ENCODE data around the gene ATP1A2. TPM values are rescaled to one million over a fixed set of nuclear protein-coding genes. Genes with fewer than 3 reads are reported as not detected.
A peak's percentile ranks its signal among the peaks of the same experiment; 100 is the strongest.
"Not testable (repeated sequence)": the region's sequence is repeated elsewhere in the genome, so short reads cannot be mapped to it uniquely, and the experiment has no call there.

The ATP1A2 gene
- total RNA-seq, 1 donor = 0.72 TPM

- H3K4me2 ChIP-seq (ENCODE audit: insufficient read depth, low read length) = peak overlapping the region; percentile 23
- DNase-seq (ENCODE audit: insufficient read length, low spot score, missing footprints) = peak; percentile 93
These were observed 10.2 kb downstream of the ATP1A2 start for GRCh38 chr1:160125746-160126145.

GRCh38 chr1:160126342-160126741, 10.8 kb downstream of the ATP1A2 start:
- H3K4me2 ChIP-seq (ENCODE audit: insufficient read depth, low read length) = peak overlapping the region; percentile 23
- DNase-seq (ENCODE audit: insufficient read length, low spot score, missing footprints) = not testable (repeated sequence)

More at GRCh38 chr1:160125746-160126145, 10.2 kb downstream of the ATP1A2 start:
- Histone ChIP-seq H3K9me3 (ENCODE audit: low read depth, low read length) (no peaks in the 10 kb centered on the region), H3K27ac (ENCODE audit: low read depth, low read length) (peak overlapping the region; percentile 65), H3K4me1 (ENCODE audit: insufficient read depth, low read length) (peaks cover 41% of the 10 kb centered on the region), H3K79me2 (ENCODE audit: insufficient read depth, low read length) (no peaks in the 10 kb centered on the region), H4K20me1 (ENCODE audit: insufficient read depth, low read length) (no peaks in the 10 kb centered on the region), H3K4me3 (ENCODE audit: insufficient read depth, low read length) (no peak overlapping the region), H3K36me3 (ENCODE audit: insufficient read depth, low read length) (no peaks in the 10 kb centered on the region), H2AFZ (ENCODE audit: low read length) (no peak overlapping the region), H3K27me3 (ENCODE audit: insufficient read depth, low read length) (peaks cover 3% of the 10 kb centered on the region)
- TF ChIP-seq CTCF (IDR thresholded peaks at IDR 0.05; ENCODE audit: extremely low read depth, low read depth, low read length) = no peak

GRCh38 chr1:160127381-160127780, 11.8 kb downstream of the ATP1A2 start:
- Histone ChIP-seq H3K4me3 (ENCODE audit: insufficient read depth, low read length) (no peak overlapping the region), H2AFZ (ENCODE audit: low read length) (no peak overlapping the region), H3K4me1 (ENCODE audit: insufficient read depth, low read length) (peaks cover 41% of the 10 kb centered on the region), H3K27me3 (ENCODE audit: insufficient read depth, low read length) (peaks cover 10% of the 10 kb centered on the region), H3K36me3 (ENCODE audit: insufficient read depth, low read length) (no peaks in the 10 kb centered on the region), H3K27ac (ENCODE audit: low read depth, low read length) (no peak overlapping the region), H4K20me1 (ENCODE audit: insufficient read depth, low read length) (no peaks in the 10 kb centered on the region), H3K9me3 (ENCODE audit: low read depth, low read length) (no peaks in the 10 kb centered on the region), H3K4me2 (ENCODE audit: insufficient read depth, low read length) (no peak overlapping the region), H3K79me2 (ENCODE audit: insufficient read depth, low read length) (no peaks in the 10 kb centered on the region)
- DNase-seq (ENCODE audit: insufficient read length, low spot score, missing footprints) = no peak
- no peak for TF ChIP-seq CTCF (IDR thresholded peaks at IDR 0.05; ENCODE audit: extremely low read depth, low read depth, low read length)

More at GRCh38 chr1:160126342-160126741, 10.8 kb downstream of the ATP1A2 start:
- H3K4me3 ChIP-seq (ENCODE audit: insufficient read depth, low read length); H3K27me3 ChIP-seq (ENCODE audit: insufficient read depth, low read length); H3K79me2 ChIP-seq (ENCODE audit: insufficient read depth, low read length); H4K20me1 ChIP-seq (ENCODE audit: insufficient read depth, low read length); H2AFZ ChIP-seq (ENCODE audit: low read length); H3K36me3 ChIP-seq (ENCODE audit: insufficient read depth, low read length); H3K9me3 ChIP-seq (ENCODE audit: low read depth, low read length): not testable (repeated sequence)
- H3K27ac ChIP-seq (ENCODE audit: low read depth, low read length) = peak overlapping the region; percentile 65
- H3K4me1 ChIP-seq (ENCODE audit: insufficient read depth, low read length) = peaks cover 41% of the 10 kb centered on the region

GRCh38 chr1:160127865-160128523, 12.4 kb downstream of the ATP1A2 start:
- no peak for TF ChIP-seq CTCF (IDR thresholded peaks at IDR 0.05; ENCODE audit: extremely low read depth, low read depth, low read length)
- DNase-seq (ENCODE audit: insufficient read length, low spot score, missing footprints) = peak; percentile 96
- no peaks in the 10 kb centered on the region for H3K9me3 ChIP-seq (ENCODE audit: low read depth, low read length)
- H3K79me2 ChIP-seq (ENCODE audit: insufficient read depth, low read length) = no peaks in the 10 kb centered on the region
- no peaks in the 10 kb centered on the region for H4K20me1 ChIP-seq (ENCODE audit: insufficient read depth, low read length)
- no peak overlapping the region for H3K27ac ChIP-seq (ENCODE audit: low read depth, low read length)
- H3K27me3 ChIP-seq (ENCODE audit: insufficient read depth, low read length) = peaks cover 16% of the 10 kb centered on the region
- no peaks in the 10 kb centered on the region for H3K36me3 ChIP-seq (ENCODE audit: insufficient read depth, low read length)
- peak overlapping the region; percentile 63 for H2AFZ ChIP-seq (ENCODE audit: low read length)
- no peak overlapping the region for H3K4me3 ChIP-seq (ENCODE audit: insufficient read depth, low read length)
- peaks cover 41% of the 10 kb centered on the region for H3K4me1 ChIP-seq (ENCODE audit: insufficient read depth, low read length)
- H3K4me2 ChIP-seq (ENCODE audit: insufficient read depth, low read length) = peak overlapping the region; percentile 29
